ENCODE results near the gene SLC28A2. TPM values are rescaled to one million over a fixed set of nuclear protein-coding genes. Genes with fewer than 3 reads are reported as not detected.
"Not testable (repeated sequence)": the region's sequence is repeated elsewhere in the genome, so short reads cannot be mapped to it uniquely, and the experiment has no call there.

Gene SLC28A2
- total RNA-seq, 2 experiments from 2014 or later = not detected

- POLR2A ChIA-PET = interaction anchor here (0.8 kb wide), 1 partner anchor 39 kb away, joined by 3 read pairs; no protein-coding TSS in a partner anchor
Measured at GRCh38 chr15:45304711-45305110, 52.7 kb downstream of the SLC28A2 start.

GRCh38 chr15:45306105-45306504 is 54.1 kb downstream of the SLC28A2 start:
- 0 out of 2 replicates have a peak, but pooled peaks cover 5% of the 10 kb centered on the region for H3K9me3 ChIP-seq (ENCODE audit: low read length)
- intact Hi-C loops (cut with micrococcal nuclease; ENCODE audit: unreplicated experiment) = no loop called here
- no peak overlapping the region for H3K4me3 ChIP-seq (ENCODE audit: low read depth, low read length, poor library complexity, severe bottlenecking)
- H3K36me3 ChIP-seq (ENCODE audit: insufficient read depth, low read length) = no peaks in the 10 kb centered on the region
- H3K27ac ChIP-seq (ENCODE audit: low read depth, low read length, poor library complexity, severe bottlenecking) = no peak overlapping the region
- no peak overlapping the region for H2AFZ ChIP-seq (ENCODE audit: low read length)
- TF ChIP-seq EZH2phosphoT487 (IDR thresholded peaks at IDR 0.05; ENCODE audit: borderline replicate concordance, low read depth, low read length) (no peak), CTCF (conservative IDR thresholded peaks at IDR 0.05; ENCODE audit: low read length) (no peak)
- BruUV-seq (replicated peaks) = no TSS peak
- H3K9me2 ChIP-seq (ENCODE audit: insufficient read depth, low read length) = no peaks in the 10 kb centered on the region
- no peaks in the 10 kb centered on the region for H3K4me1 ChIP-seq (ENCODE audit: insufficient read depth, low read length, poor library complexity, severe bottlenecking)
- CTCF ChIA-PET (ENCODE audit: unreplicated experiment) = no interaction called here
- no peaks in the 10 kb centered on the region for H4K20me1 ChIP-seq (ENCODE audit: insufficient read depth, low read length)
- H3K79me2 ChIP-seq (ENCODE audit: insufficient read depth, low read depth, low read length) = no peaks in the 10 kb centered on the region
- POLR2A ChIA-PET = no interaction called here
- no peak overlapping the region for H3K4me2 ChIP-seq (ENCODE audit: low read length)
- DNase-seq (ENCODE audit: low spot score) = no peak

More at GRCh38 chr15:45304711-45305110, 52.7 kb downstream of the SLC28A2 start:
- CTCF ChIA-PET (ENCODE audit: unreplicated experiment) = no interaction called here
- Histone ChIP-seq H3K9me3 (ENCODE audit: low read length) (0 out of 2 replicates have a peak, but pooled peaks cover 5% of the 10 kb centered on the region), H2AFZ (ENCODE audit: low read length) (no peak overlapping the region), H3K4me1 (ENCODE audit: insufficient read depth, low read length, poor library complexity, severe bottlenecking) (no peaks in the 10 kb centered on the region), H3K79me2 (ENCODE audit: insufficient read depth, low read depth, low read length) (no peaks in the 10 kb centered on the region), H3K4me2 (ENCODE audit: low read length) (no peak overlapping the region), H4K20me1 (ENCODE audit: insufficient read depth, low read length) (no peaks in the 10 kb centered on the region), H3K9me2 (ENCODE audit: insufficient read depth, low read length) (no peaks in the 10 kb centered on the region), H3K36me3 (ENCODE audit: insufficient read depth, low read length) (no peaks in the 10 kb centered on the region), H3K4me3 (ENCODE audit: low read depth, low read length, poor library complexity, severe bottlenecking) (no peak overlapping the region), H3K27ac (ENCODE audit: low read depth, low read length, poor library complexity, severe bottlenecking) (no peak overlapping the region)
- no peak for DNase-seq (ENCODE audit: low spot score)
- intact Hi-C loops (cut with micrococcal nuclease; ENCODE audit: unreplicated experiment) = no loop called here
- TF ChIP-seq EZH2phosphoT487 (IDR thresholded peaks at IDR 0.05; ENCODE audit: borderline replicate concordance, low read depth, low read length) (no peak), CTCF (conservative IDR thresholded peaks at IDR 0.05; ENCODE audit: low read length) (no peak)
- BruUV-seq (replicated peaks) = no TSS peak

- H3K79me2 ChIP-seq (ENCODE audit: insufficient read depth, low read depth, low read length) = no peaks in the 10 kb centered on the region
- no peaks in the 10 kb centered on the region for H3K36me3 ChIP-seq (ENCODE audit: insufficient read depth, low read length)
- no peaks in the 10 kb centered on the region for H4K20me1 ChIP-seq (ENCODE audit: insufficient read depth, low read length)
- peak overlapping the region; percentile 37 for H3K4me2 ChIP-seq (ENCODE audit: low read length)
- POLR2A ChIA-PET = interaction anchor here (0.7 kb wide), 1 partner anchor 94 kb away, joined by 4 read pairs; a partner anchor contains a TSS
- H3K9me2 ChIP-seq (ENCODE audit: insufficient read depth, low read length) = no peaks in the 10 kb centered on the region
- DNase-seq (ENCODE audit: low spot score) = peak; percentile 33
- no peak overlapping the region for H3K27ac ChIP-seq (ENCODE audit: low read depth, low read length, poor library complexity, severe bottlenecking)
- TF ChIP-seq CTCF (conservative IDR thresholded peaks at IDR 0.05; ENCODE audit: low read length) (peak; percentile 76), EZH2phosphoT487 (IDR thresholded peaks at IDR 0.05; ENCODE audit: borderline replicate concordance, low read depth, low read length) (no peak)
- intact Hi-C loops (cut with micrococcal nuclease; ENCODE audit: unreplicated experiment) = loop anchor here (1.0 kb wide), 2 partner anchors 92 to 150 kb away; no protein-coding TSS in a partner anchor
- CTCF ChIA-PET (ENCODE audit: unreplicated experiment) = no interaction called here
- no TSS peak for BruUV-seq (replicated peaks)
- H3K9me3 ChIP-seq (ENCODE audit: low read length) = 0 out of 2 replicates have a peak, but pooled peaks cover 5% of the 10 kb centered on the region
- H3K4me1 ChIP-seq (ENCODE audit: insufficient read depth, low read length, poor library complexity, severe bottlenecking) = no peaks in the 10 kb centered on the region
- no peak overlapping the region for H2AFZ ChIP-seq (ENCODE audit: low read length)
- H3K4me3 ChIP-seq (ENCODE audit: low read depth, low read length, poor library complexity, severe bottlenecking) = no peak overlapping the region
Measured at GRCh38 chr15:45307230-45307924, 55.3 kb downstream of the SLC28A2 start.

GRCh38 chr15:45314117-45314516 is 62.1 kb downstream of the SLC28A2 start:
- H2AFZ ChIP-seq (ENCODE audit: low read length); H4K20me1 ChIP-seq (ENCODE audit: insufficient read depth, low read length); H3K27ac ChIP-seq (ENCODE audit: low read depth, low read length, poor library complexity, severe bottlenecking); DNase-seq (ENCODE audit: low spot score); H3K4me2 ChIP-seq (ENCODE audit: low read length); H3K9me3 ChIP-seq (ENCODE audit: low read length); H3K4me1 ChIP-seq (ENCODE audit: insufficient read depth, low read length, poor library complexity, severe bottlenecking); H3K79me2 ChIP-seq (ENCODE audit: insufficient read depth, low read depth, low read length); H3K4me3 ChIP-seq (ENCODE audit: low read depth, low read length, poor library complexity, severe bottlenecking); H3K36me3 ChIP-seq (ENCODE audit: insufficient read depth, low read length); H3K9me2 ChIP-seq (ENCODE audit: insufficient read depth, low read length); CTCF ChIA-PET (ENCODE audit: unreplicated experiment); intact Hi-C loops (cut with micrococcal nuclease; ENCODE audit: unreplicated experiment); BruUV-seq (replicated peaks): not testable (repeated sequence)
- POLR2A ChIA-PET = interaction anchor here (0.7 kb wide), 1 partner anchor 45 kb away, joined by 3 read pairs; no protein-coding TSS in a partner anchor
